Left renal pelvis (tissue), 4 donors: ENCODE data around the gene SLC28A3. TPM values are rescaled to one million over a fixed set of nuclear protein-coding genes. Genes with fewer than 3 reads are reported as not detected.

Experiments
- DNase-seq, 4 donors: peaks; one replicate each; pipeline ENCODE4 v3.0.0-alpha.2; 2013; ENCODE audit warnings: low read depth in 4 of 4, low spot score in 3 of 4
- polyA plus RNA-seq, 4 donors: library from polyadenylated mRNA; unstranded; fragments of 120-200 nt; gene quantifications; one replicate each; pipeline ENCODE4 v1.2.1, GENCODE V29; 2013; ENCODE audit not compliant: insufficient read length in 4 of 4

SLC28A3 gene
- polyA plus RNA-seq, 4 donors, result 0.07 to 0.14 (median 0.11) TPM; not detected in 1

GRCh38 chr9:84258371-84258770, 82.2 kb downstream of the SLC28A3 start:
- DNase-seq, result no peak

- no peak for DNase-seq
These were observed 84.9 kb downstream of the SLC28A3 start for GRCh38 chr9:84255696-84256095.

GRCh38 chr9:84254972-84255371, 85.6 kb downstream of the SLC28A3 start:
- no peak for DNase-seq

GRCh38 chr9:84251921-84252320, 88.6 kb downstream of the SLC28A3 start:
- no peak for DNase-seq

- no peak for DNase-seq
These were observed 98.7 kb downstream of the SLC28A3 start for GRCh38 chr9:84241817-84242373.

- no peak for DNase-seq
These were observed 101.2 kb downstream of the SLC28A3 start for GRCh38 chr9:84239343-84239742.

GRCh38 chr9:84238652-84239051, 101.9 kb downstream of the SLC28A3 start:
- no peak for DNase-seq

GRCh38 chr9:84235511-84235910, 105.0 kb downstream of the SLC28A3 start:
- no peak for DNase-seq

- DNase-seq, result no peak
These were observed 110.0 kb downstream of the SLC28A3 start for GRCh38 chr9:84230355-84231145.

GRCh38 chr9:84229191-84229590, 111.4 kb downstream of the SLC28A3 start:
- no peak for DNase-seq

- DNase-seq, result peak in 1 of 4 donors; percentile 36
These were observed 112.3 kb downstream of the SLC28A3 start for GRCh38 chr9:84228130-84228720.

- no peak for DNase-seq
These were observed 114.4 kb downstream of the SLC28A3 start for GRCh38 chr9:84226126-84226525.
